SK-N-SH treated with all-trans-retinoic acid at 6 μM for 48 hours (cell line): ENCODE measurements around the gene ANKRD60.
A peak's percentile ranks its signal among the peaks of the same experiment; 100 is the strongest.

Experiments used
- ATAC-seq: fragments of 200-7000 bp; cut with Tn5 transposase; 3 replicates; pipeline ENCODE4 v1.9.1; 2020; ENCODE audit warnings: mild to moderate bottlenecking, moderate library complexity
- ARNTL ChIP-seq: fragments of 450-650 bp; formaldehyde crosslinking; IDR thresholded peaks from 2 replicates; pipeline ENCODE4 v1.5.0; 2020; ENCODE audit warnings: low read depth, mild to moderate bottlenecking, moderate library complexity, borderline replicate concordance
- BACH2 ChIP-seq: fragments of 250-450 bp; sonication (Bioruptor Pico); IDR thresholded peaks from 2 replicates; pipeline ENCODE4 v1.9.0; 2021; ENCODE audit warnings: mild to moderate bottlenecking, borderline replicate concordance
- CSDC2 ChIP-seq: fragments of 250-450 bp; sonication (Bioruptor Pico); IDR thresholded peaks from 2 replicates; pipeline ENCODE4 v1.5.0; 2020; ENCODE audit warnings: mild to moderate bottlenecking, moderate library complexity
- ESRRG ChIP-seq: fragments of 250-450 bp; sonication (Bioruptor Pico); IDR thresholded peaks from 2 replicates; pipeline ENCODE4 v1.6.1; 2021; ENCODE audit warnings: mild to moderate bottlenecking
- GLIS3 ChIP-seq: fragments of 250-450 bp; sonication (Bioruptor Pico); IDR thresholded peaks from 2 replicates; pipeline ENCODE4 v1.5.0; 2020; ENCODE audit warnings: mild to moderate bottlenecking, moderate library complexity
- ISL1 ChIP-seq: fragments of 250-450 bp; sonication (Bioruptor Pico); IDR thresholded peaks from 2 replicates; pipeline ENCODE4 v2.1.2; 2022; ENCODE audit warnings: mild to moderate bottlenecking, moderate library complexity
- OSR1 ChIP-seq: fragments of 250-450 bp; sonication (Bioruptor Pico); IDR thresholded peaks from 2 replicates; pipeline ENCODE4 v1.8.0; 2022; ENCODE audit warnings: moderate library complexity, mild to moderate bottlenecking, inconsistent platforms
- PPARA ChIP-seq: fragments of 250-450 bp; sonication (Bioruptor Pico); IDR thresholded peaks from 2 replicates; pipeline ENCODE4 v1.5.0; 2020; ENCODE audit warnings: mild to moderate bottlenecking, borderline replicate concordance
- RARB ChIP-seq: fragments of 250-450 bp; sonication (Bioruptor Pico); IDR thresholded peaks from 2 replicates; pipeline ENCODE4 v1.8.0; 2021; ENCODE audit warnings: mild to moderate bottlenecking, moderate library complexity
- SNAI2 ChIP-seq: fragments of 250-450 bp; sonication (Bioruptor Pico); IDR thresholded peaks from 2 replicates; pipeline ENCODE4 v1.5.0; 2020; ENCODE audit warnings: mild to moderate bottlenecking, moderate library complexity
- TCF4 ChIP-seq: fragments of 250-450 bp; sonication (Bioruptor Pico); IDR thresholded peaks from 2 replicates; pipeline ENCODE4 v1.8.0; 2021; ENCODE audit warnings: mild to moderate bottlenecking, moderate library complexity, borderline replicate concordance
- TOX ChIP-seq: fragments of 250-450 bp; sonication (Bioruptor Pico); IDR thresholded peaks from 2 replicates; pipeline ENCODE4 v1.8.0; 2021; ENCODE audit warnings: mild to moderate bottlenecking, moderate library complexity, borderline replicate concordance
- ZC3H10 ChIP-seq: fragments of 250-450 bp; sonication (Bioruptor Pico); IDR thresholded peaks from 2 replicates; pipeline ENCODE4 v1.5.1; 2021; ENCODE audit warnings: mild to moderate bottlenecking, moderate library complexity
- ZFP3 ChIP-seq: fragments of 250-450 bp; sonication (Bioruptor Pico); IDR thresholded peaks from 2 replicates; pipeline ENCODE4 v1.5.0; 2020; ENCODE audit warnings: mild to moderate bottlenecking, moderate library complexity
- ZFP30 ChIP-seq: fragments of 450-650 bp; formaldehyde crosslinking; IDR thresholded peaks from 2 replicates; pipeline ENCODE4 v1.5.0; 2022; ENCODE audit warnings: mild to moderate bottlenecking, moderate library complexity
- ZNF565 ChIP-seq: fragments of 450-650 bp; formaldehyde crosslinking; conservative IDR thresholded peaks from 2 replicates; pipeline ENCODE4 v1.5.0; 2020; ENCODE audit warnings: low read depth, mild to moderate bottlenecking, moderate library complexity
- ZNF70 ChIP-seq: fragments of 450-650 bp; formaldehyde crosslinking; IDR thresholded peaks from 2 replicates; pipeline ENCODE4 v1.5.0; 2020; ENCODE audit warnings: mild to moderate bottlenecking, moderate library complexity
- ZNF8 ChIP-seq: fragments of 450-650 bp; formaldehyde crosslinking; IDR thresholded peaks from 2 replicates; pipeline ENCODE4 v1.5.0; 2020; ENCODE audit warnings: mild to moderate bottlenecking, moderate library complexity
- TF ChIP-seq, protein P1 (sequence below): fragments of 250-450 bp; sonication (Bioruptor Pico); IDR thresholded peaks from 2 replicates; pipeline ENCODE4 v1.5.0; 2020; ENCODE audit warnings: mild to moderate bottlenecking, moderate library complexity
- TF ChIP-seq, protein P2 (sequence below): fragments of 250-450 bp; sonication (Bioruptor Pico); IDR thresholded peaks from 2 replicates; pipeline ENCODE4 v1.8.0; 2020; ENCODE audit warnings: mild to moderate bottlenecking, moderate library complexity, borderline replicate concordance
- TF ChIP-seq, protein P3 (sequence below): fragments of 250-450 bp; sonication (Bioruptor Pico); IDR thresholded peaks from 2 replicates; pipeline ENCODE4 v1.5.1; 2021; ENCODE audit warnings: mild to moderate bottlenecking, moderate library complexity
- TF ChIP-seq, protein P4 (sequence below): fragments of 250-450 bp; sonication (Bioruptor Pico); IDR thresholded peaks from 2 replicates; pipeline ENCODE4 v1.8.0; 2021; ENCODE audit warnings: low read depth, mild to moderate bottlenecking, moderate library complexity, borderline replicate concordance
- TF ChIP-seq, protein P5 (sequence below): fragments of 250-450 bp; sonication (Bioruptor Pico); IDR thresholded peaks from 2 replicates; pipeline ENCODE4 v1.5.1; 2020; ENCODE audit warnings: low read depth, mild to moderate bottlenecking, moderate library complexity

ANKRD60 gene

DNA sequence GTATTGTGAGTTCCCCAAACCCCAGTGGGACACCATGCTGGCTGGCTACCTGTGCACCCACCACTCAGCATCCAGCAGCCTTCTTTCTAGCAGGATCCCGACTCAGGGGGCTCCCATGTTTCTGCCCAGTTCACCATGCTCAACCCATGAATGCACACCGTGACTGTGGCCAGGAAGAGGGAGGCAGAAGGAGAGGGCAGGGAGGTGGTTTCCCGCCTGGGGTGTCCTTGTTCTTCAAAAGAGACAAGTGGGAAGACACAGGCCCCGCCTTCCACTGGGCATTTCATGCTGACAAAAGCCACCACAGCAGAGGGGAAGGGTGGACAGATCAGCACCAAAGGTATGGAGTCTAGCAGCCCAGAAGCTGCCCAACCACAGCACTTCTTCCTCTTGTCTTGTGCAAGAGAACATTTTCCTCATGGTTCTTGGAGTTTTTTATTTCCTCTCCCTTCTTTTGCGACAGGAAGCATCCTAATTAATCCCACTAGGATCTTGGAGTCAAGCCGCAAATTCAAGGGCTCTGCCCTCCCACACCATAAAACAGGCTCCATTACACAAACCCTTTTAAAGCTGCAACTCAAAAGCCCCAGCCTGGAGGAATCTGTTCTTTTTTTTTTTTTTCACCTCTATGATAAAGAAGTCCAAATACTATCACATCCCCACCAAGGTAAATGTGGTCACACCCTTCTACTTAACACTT lies 13.5 kb upstream of the ANKRD60 start:
- TF ChIP-seq ZNF70 (CRISPR knock-in tag): no peak
- no peak for TF ChIP-seq OSR1
- no peak for TF ChIP-seq GLIS3
- TF ChIP-seq, protein P1, sequence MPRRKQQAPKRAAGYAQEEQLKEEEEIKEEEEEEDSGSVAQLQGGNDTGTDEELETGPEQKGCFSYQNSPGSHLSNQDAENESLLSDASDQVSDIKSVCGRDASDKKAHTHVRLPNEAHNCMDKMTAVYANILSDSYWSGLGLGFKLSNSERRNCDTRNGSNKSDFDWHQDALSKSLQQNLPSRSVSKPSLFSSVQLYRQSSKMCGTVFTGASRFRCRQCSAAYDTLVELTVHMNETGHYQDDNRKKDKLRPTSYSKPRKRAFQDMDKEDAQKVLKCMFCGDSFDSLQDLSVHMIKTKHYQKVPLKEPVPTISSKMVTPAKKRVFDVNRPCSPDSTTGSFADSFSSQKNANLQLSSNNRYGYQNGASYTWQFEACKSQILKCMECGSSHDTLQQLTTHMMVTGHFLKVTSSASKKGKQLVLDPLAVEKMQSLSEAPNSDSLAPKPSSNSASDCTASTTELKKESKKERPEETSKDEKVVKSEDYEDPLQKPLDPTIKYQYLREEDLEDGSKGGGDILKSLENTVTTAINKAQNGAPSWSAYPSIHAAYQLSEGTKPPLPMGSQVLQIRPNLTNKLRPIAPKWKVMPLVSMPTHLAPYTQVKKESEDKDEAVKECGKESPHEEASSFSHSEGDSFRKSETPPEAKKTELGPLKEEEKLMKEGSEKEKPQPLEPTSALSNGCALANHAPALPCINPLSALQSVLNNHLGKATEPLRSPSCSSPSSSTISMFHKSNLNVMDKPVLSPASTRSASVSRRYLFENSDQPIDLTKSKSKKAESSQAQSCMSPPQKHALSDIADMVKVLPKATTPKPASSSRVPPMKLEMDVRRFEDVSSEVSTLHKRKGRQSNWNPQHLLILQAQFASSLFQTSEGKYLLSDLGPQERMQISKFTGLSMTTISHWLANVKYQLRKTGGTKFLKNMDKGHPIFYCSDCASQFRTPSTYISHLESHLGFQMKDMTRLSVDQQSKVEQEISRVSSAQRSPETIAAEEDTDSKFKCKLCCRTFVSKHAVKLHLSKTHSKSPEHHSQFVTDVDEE (CRISPR knock-in tag): no peak
- TF ChIP-seq ZFP3: no peak
- no peak for TF ChIP-seq SNAI2 (CRISPR knock-in tag)
- TF ChIP-seq CSDC2: no peak
- TF ChIP-seq, protein P2, sequence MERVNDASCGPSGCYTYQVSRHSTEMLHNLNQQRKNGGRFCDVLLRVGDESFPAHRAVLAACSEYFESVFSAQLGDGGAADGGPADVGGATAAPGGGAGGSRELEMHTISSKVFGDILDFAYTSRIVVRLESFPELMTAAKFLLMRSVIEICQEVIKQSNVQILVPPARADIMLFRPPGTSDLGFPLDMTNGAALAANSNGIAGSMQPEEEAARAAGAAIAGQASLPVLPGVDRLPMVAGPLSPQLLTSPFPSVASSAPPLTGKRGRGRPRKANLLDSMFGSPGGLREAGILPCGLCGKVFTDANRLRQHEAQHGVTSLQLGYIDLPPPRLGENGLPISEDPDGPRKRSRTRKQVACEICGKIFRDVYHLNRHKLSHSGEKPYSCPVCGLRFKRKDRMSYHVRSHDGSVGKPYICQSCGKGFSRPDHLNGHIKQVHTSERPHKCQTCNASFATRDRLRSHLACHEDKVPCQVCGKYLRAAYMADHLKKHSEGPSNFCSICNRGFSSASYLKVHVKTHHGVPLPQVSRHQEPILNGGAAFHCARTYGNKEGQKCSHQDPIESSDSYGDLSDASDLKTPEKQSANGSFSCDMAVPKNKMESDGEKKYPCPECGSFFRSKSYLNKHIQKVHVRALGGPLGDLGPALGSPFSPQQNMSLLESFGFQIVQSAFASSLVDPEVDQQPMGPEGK: no peak
- TF ChIP-seq, protein P3, sequence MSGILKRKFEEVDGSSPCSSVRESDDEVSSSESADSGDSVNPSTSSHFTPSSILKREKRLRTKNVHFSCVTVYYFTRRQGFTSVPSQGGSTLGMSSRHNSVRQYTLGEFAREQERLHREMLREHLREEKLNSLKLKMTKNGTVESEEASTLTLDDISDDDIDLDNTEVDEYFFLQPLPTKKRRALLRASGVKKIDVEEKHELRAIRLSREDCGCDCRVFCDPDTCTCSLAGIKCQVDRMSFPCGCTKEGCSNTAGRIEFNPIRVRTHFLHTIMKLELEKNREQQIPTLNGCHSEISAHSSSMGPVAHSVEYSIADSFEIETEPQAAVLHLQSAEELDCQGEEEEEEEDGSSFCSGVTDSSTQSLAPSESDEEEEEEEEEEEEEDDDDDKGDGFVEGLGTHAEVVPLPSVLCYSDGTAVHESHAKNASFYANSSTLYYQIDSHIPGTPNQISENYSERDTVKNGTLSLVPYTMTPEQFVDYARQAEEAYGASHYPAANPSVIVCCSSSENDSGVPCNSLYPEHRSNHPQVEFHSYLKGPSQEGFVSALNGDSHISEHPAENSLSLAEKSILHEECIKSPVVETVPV: no peak
- TF ChIP-seq PPARA (CRISPR knock-in tag): no peak
- TF ChIP-seq ESRRG (CRISPR knock-in tag): no peak
- no peak for TF ChIP-seq ZC3H10 (CRISPR knock-in tag)
- no peak for TF ChIP-seq ZFP30 (CRISPR knock-in tag)
- no peak for TF ChIP-seq ARNTL (CRISPR knock-in tag)
- TF ChIP-seq BACH2 (CRISPR knock-in tag): no peak
- no peak for TF ChIP-seq ZNF8 (CRISPR knock-in tag)
- no peak for TF ChIP-seq ZNF565 (CRISPR knock-in tag)
- TF ChIP-seq RARB: no peak
- ATAC-seq: no peak

DNA sequence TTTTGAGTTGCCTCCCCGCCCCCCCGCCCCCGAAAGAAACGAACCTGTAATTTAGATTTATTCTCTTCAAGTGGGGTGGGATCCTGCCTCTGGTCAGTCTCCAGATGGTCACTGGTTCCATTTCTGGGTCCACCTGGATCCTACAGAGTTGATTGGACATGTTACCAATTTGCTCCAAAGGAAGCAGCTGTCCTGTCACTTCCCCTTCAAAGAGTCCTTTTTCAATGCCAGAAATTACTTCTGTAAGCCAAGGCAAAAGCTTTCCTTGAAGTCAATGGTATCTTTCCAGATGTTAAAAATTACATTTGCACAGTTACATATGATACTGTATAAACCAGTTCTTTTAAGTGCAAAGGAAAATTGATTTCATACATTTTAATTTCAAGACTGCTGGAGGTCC lies 12.0 kb upstream of the ANKRD60 start:
- ATAC-seq: no peak
- no peak for TF ChIP-seq ZFP30 (CRISPR knock-in tag)
- TF ChIP-seq ESRRG (CRISPR knock-in tag): no peak
- no peak for TF ChIP-seq OSR1
- TF ChIP-seq ISL1 (CRISPR knock-in tag): no peak
- TF ChIP-seq, protein P4, sequence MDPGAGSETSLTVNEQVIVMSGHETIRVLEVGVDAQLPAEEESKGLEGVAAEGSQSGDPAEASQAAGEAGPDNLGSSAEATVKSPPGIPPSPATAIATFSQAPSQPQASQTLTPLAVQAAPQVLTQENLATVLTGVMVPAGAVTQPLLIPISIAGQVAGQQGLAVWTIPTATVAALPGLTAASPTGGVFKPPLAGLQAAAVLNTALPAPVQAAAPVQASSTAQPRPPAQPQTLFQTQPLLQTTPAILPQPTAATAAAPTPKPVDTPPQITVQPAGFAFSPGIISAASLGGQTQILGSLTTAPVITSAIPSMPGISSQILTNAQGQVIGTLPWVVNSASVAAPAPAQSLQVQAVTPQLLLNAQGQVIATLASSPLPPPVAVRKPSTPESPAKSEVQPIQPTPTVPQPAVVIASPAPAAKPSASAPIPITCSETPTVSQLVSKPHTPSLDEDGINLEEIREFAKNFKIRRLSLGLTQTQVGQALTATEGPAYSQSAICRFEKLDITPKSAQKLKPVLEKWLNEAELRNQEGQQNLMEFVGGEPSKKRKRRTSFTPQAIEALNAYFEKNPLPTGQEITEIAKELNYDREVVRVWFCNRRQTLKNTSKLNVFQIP (CRISPR knock-in tag): no peak
- no peak for TF ChIP-seq TCF4 (CRISPR knock-in tag)
- TF ChIP-seq BACH2 (CRISPR knock-in tag): no peak
- no peak for TF ChIP-seq TOX (CRISPR knock-in tag)
- no peak for TF ChIP-seq GLIS3
- TF ChIP-seq, protein P3: no peak
- no peak for TF ChIP-seq CSDC2

DNA sequence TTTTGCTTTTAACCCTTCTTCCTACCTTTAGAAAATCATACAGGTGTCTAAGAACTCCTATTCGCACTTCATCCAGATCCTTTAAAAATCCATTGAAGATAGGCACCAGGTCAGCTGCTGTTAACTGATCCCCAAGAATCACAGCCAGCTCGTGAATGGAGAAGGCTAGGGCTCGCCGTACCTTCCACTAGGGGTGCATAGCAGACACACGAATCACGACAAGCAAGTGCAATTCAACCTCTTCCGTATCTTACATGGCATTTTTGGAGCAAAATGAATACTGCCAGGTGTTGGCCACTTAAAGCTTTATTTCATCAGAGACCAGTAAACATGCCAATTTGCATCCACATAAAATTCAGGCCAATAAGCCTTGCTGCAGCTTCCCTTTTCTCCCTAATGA lies 10.8 kb upstream of the ANKRD60 start:
- ATAC-seq: peak; percentile 35
- TF ChIP-seq ISL1 (CRISPR knock-in tag): no peak
- no peak for TF ChIP-seq OSR1
- TF ChIP-seq ZFP3: no peak
- no peak for TF ChIP-seq ZC3H10 (CRISPR knock-in tag)
- TF ChIP-seq ZNF565 (CRISPR knock-in tag): no peak
- TF ChIP-seq, protein P3: no peak
- TF ChIP-seq ZFP30 (CRISPR knock-in tag): no peak
- no peak for TF ChIP-seq BACH2 (CRISPR knock-in tag)
- no peak for TF ChIP-seq TOX (CRISPR knock-in tag)
- TF ChIP-seq, protein P5, sequence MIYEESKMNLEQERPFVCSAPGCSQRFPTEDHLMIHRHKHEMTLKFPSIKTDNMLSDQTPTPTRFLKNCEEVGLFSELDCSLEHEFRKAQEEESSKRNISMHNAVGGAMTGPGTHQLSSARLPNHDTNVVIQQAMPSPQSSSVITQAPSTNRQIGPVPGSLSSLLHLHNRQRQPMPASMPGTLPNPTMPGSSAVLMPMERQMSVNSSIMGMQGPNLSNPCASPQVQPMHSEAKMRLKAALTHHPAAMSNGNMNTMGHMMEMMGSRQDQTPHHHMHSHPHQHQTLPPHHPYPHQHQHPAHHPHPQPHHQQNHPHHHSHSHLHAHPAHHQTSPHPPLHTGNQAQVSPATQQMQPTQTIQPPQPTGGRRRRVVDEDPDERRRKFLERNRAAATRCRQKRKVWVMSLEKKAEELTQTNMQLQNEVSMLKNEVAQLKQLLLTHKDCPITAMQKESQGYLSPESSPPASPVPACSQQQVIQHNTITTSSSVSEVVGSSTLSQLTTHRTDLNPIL (CRISPR knock-in tag): no peak
- TF ChIP-seq PPARA (CRISPR knock-in tag): no peak
- TF ChIP-seq RARB: no peak
- no peak for TF ChIP-seq ZNF70 (CRISPR knock-in tag)
- no peak for TF ChIP-seq SNAI2 (CRISPR knock-in tag)
